ENCODE measurements around the gene CRYL1. TPM values are rescaled to one million over a fixed set of nuclear protein-coding genes. Genes with fewer than 3 reads are reported as not detected.
A peak's percentile ranks its signal among the peaks of the same experiment; 100 is the strongest.

Gene CRYL1
- total RNA-seq, 1 donor from 2014 or later, result 13.1 TPM

GRCh38 chr13:20567881-20568528, 42.3 kb upstream of the CRYL1 start:
- Histone ChIP-seq H3K4me3 (peak overlapping the region; percentile 60 to 85), H3K27ac (peak overlapping the region; percentile 85 to 94), H3K4me1 (peaks cover 0 to 6% of the 10 kb centered on the region in 2 donors), H3K36me3 (no peaks in the 10 kb centered on the region), H3K9me3 (no peaks in the 10 kb centered on the region), H3K27me3 (no peaks in the 10 kb centered on the region)
- intact Hi-C loops (cut with DNase I), result loop anchor here (1.0 to 10.0 kb wide), 9 partner anchors 43 to 936 kb away; partner anchors contain the start of genes CRYL1, EEF1AKMT1, MPHOSPH8 and XPO4
- TF ChIP-seq CTCF (IDR thresholded peaks at IDR 0.05), result no peak
- DNase-seq (ENCODE audit: low spot score in 2 of 2), result no peak

- peak within 1 kb of the TSS; percentile 60 to 85 for H3K4me3 ChIP-seq
- intact Hi-C loops (cut with DNase I), result loop anchor here (1.0 to 10.0 kb wide), 9 partner anchors 42 to 935 kb away; partner anchors contain the start of genes CRYL1, EEF1AKMT1, MPHOSPH8 and XPO4
- no peaks in the 10 kb centered on the region for H3K9me3 ChIP-seq
- peak in 1 of 3 experiments; percentile 22 for TF ChIP-seq CTCF (IDR thresholded peaks at IDR 0.05)
- H3K4me1 ChIP-seq, result peaks cover 0 to 6% of the 10 kb centered on the region in 2 donors
- DNase-seq (ENCODE audit: low spot score in 2 of 2), result peak; percentile 45 to 93
- peak within 1 kb of the TSS; percentile 85 to 94 for H3K27ac ChIP-seq
- no peaks in the 10 kb centered on the region for H3K27me3 ChIP-seq
- H3K36me3 ChIP-seq, result no peaks in the 10 kb centered on the region
These were observed 41.5 kb upstream of the CRYL1 start, which contains the start of gene IFT88 for GRCh38 chr13:20566898-20567874. Gene IFT88, plus strand, starts transcription at chr13:20567157. Its CDS starts 7,229 bp downstream, at chr13:20574386.

GRCh38 chr13:20566468-20566897, 40.8 kb upstream of the CRYL1 start:
- H3K27ac ChIP-seq, result peak overlapping the region; percentile 85 to 94
- H3K4me1 ChIP-seq, result peaks cover 0 to 6% of the 10 kb centered on the region in 2 donors
- no peak for TF ChIP-seq CTCF (IDR thresholded peaks at IDR 0.05)
- DNase-seq (ENCODE audit: low spot score in 2 of 2), result no peak
- intact Hi-C loops (cut with DNase I), result loop anchor here (2.0 to 10.0 kb wide), 8 partner anchors 141 to 934 kb away; partner anchors contain the start of genes EEF1AKMT1, MPHOSPH8, XPO4 and ZMYM2
- H3K4me3 ChIP-seq, result peak overlapping the region; percentile 60 to 85
- H3K9me3 ChIP-seq, result no peaks in the 10 kb centered on the region
- no peaks in the 10 kb centered on the region for H3K36me3 ChIP-seq
- H3K27me3 ChIP-seq, result no peaks in the 10 kb centered on the region

- intact Hi-C loops (cut with DNase I), result loop anchor here (5.0 to 10.0 kb wide), 6 partner anchors 142 to 933 kb away; partner anchors contain the start of genes MPHOSPH8, XPO4, ZMYM2 and ZMYM5
- Histone ChIP-seq H3K9me3 (no peaks in the 10 kb centered on the region), H3K27ac (no peak overlapping the region), H3K4me1 (peaks cover 0 to 6% of the 10 kb centered on the region in 2 donors), H3K36me3 (no peaks in the 10 kb centered on the region), H3K27me3 (no peaks in the 10 kb centered on the region), H3K4me3 (no peak overlapping the region)
- DNase-seq (ENCODE audit: low spot score in 2 of 2), result no peak
- TF ChIP-seq CTCF (IDR thresholded peaks at IDR 0.05), result no peak
These were observed 39.6 kb upstream of the CRYL1 start for GRCh38 chr13:20565115-20565736.

GRCh38 chr13:20561741-20562140, 36.1 kb upstream of the CRYL1 start:
- no peak overlapping the region for H3K4me3 ChIP-seq
- no peak overlapping the region for H3K27ac ChIP-seq
- no peaks in the 10 kb centered on the region for H3K9me3 ChIP-seq
- TF ChIP-seq CTCF (IDR thresholded peaks at IDR 0.05), result no peak
- intact Hi-C loops (cut with DNase I), result loop anchor here (10.0 kb wide), 1 partner anchor 697 kb away; the partner anchor contains the start of gene ZMYM5
- no peaks in the 10 kb centered on the region for H3K36me3 ChIP-seq
- DNase-seq (ENCODE audit: low spot score in 2 of 2), result no peak
- no peaks in the 10 kb centered on the region for H3K4me1 ChIP-seq
- no peaks in the 10 kb centered on the region for H3K27me3 ChIP-seq
